Liver (tissue), 9 donors: ENCODE results near the gene C1orf174. TPM values are rescaled to one million over a fixed set of nuclear protein-coding genes. Genes with fewer than 3 reads are reported as not detected.
A peak's percentile ranks its signal among the peaks of the same experiment; 100 is the strongest.

Source experiments
- DNase-seq: peaks from one replicate; pipeline ENCODE4 v3.0.0-alpha.2; 2017; ENCODE audit warnings: low spot score
- H3K27ac ChIP-seq, 2 donors: one replicate each; pipeline ENCODE4 v1.7.0; 2013; ENCODE audit warnings: inconsistent platforms in 2 of 2, low read length in 2 of 2, control low read depth in 1 of 2, low read depth in 1 of 2, mild to moderate bottlenecking in 1 of 2
- H3K27me3 ChIP-seq, 4 donors: one replicate each; pipeline versions ENCODE4 v1.6.1 to v1.7.0; 2013; ENCODE audit warnings: low read length in 3 of 4, inconsistent platforms in 1 of 4, mild to moderate bottlenecking in 1 of 4, moderate library complexity in 1 of 4; ENCODE audit not compliant: control insufficient read depth in 4 of 4, insufficient read depth in 4 of 4
- H3K36me3 ChIP-seq, 4 donors: one replicate each; pipeline versions ENCODE4 v1.6.1 to v1.7.0; 2013; ENCODE audit warnings: low read length in 3 of 4, mild to moderate bottlenecking in 3 of 4, low read depth in 1 of 4, moderate library complexity in 1 of 4; ENCODE audit not compliant: control insufficient read depth in 4 of 4, insufficient read depth in 3 of 4
- H3K4me1 ChIP-seq, 4 donors: one replicate each; pipeline versions ENCODE4 v1.6.1 to v1.7.0; 2013; ENCODE audit warnings: low read length in 3 of 4, mild to moderate bottlenecking in 3 of 4, moderate library complexity in 1 of 4; ENCODE audit not compliant: control insufficient read depth in 4 of 4, insufficient read depth in 4 of 4
- H3K4me3 ChIP-seq, 3 donors: one replicate each; pipeline versions ENCODE4 v1.6.1 to v1.7.0; 2013; ENCODE audit warnings: low read length in 3 of 3, control low read depth in 1 of 3, low read depth in 1 of 3, mild to moderate bottlenecking in 1 of 3
- H3K9ac ChIP-seq, 2 donors: one replicate each; pipeline ENCODE4 v1.7.0; 2013; ENCODE audit warnings: low read length in 2 of 2, mild to moderate bottlenecking in 2 of 2, moderate library complexity in 2 of 2, control low read depth in 1 of 2, low read depth in 1 of 2
- H3K9me3 ChIP-seq, 4 donors: one replicate each; pipeline versions ENCODE4 v1.6.1 to v1.7.0; 2013; ENCODE audit warnings: low read length in 3 of 4; ENCODE audit not compliant: control insufficient read depth in 4 of 4
- ATF3 ChIP-seq: IDR thresholded peaks from 2 replicates; pipeline ENCODE4 v1.6.1; 2016; ENCODE audit warnings: antibody characterized with exemption
- CTCF ChIP-seq: fragments of 150-350 bp; IDR thresholded peaks from 2 replicates; pipeline ENCODE4 v1.5.1; 2017; ENCODE audit warnings: improper control_type of control experiment, low read depth, low read length; ENCODE audit not compliant: missing input control
- EGR1 ChIP-seq, 2 donors: IDR thresholded peaks; 2 replicates each; pipeline ENCODE4 v1.6.1; 2016 to 2018; ENCODE audit warnings: antibody characterized with exemption in 2 of 2, low read depth in 2 of 2
- FOXA1 ChIP-seq: IDR thresholded peaks from 2 replicates; pipeline ENCODE4 v1.6.1; 2016; ENCODE audit warnings: antibody characterized with exemption
- FOXA2 ChIP-seq: IDR thresholded peaks from 2 replicates; pipeline ENCODE4 v1.6.1; 2016; ENCODE audit warnings: antibody characterized with exemption
- GABPA ChIP-seq, 2 donors: IDR thresholded peaks in 1 of 2; conservative IDR thresholded peaks in 1 of 2; 2 replicates each; pipeline ENCODE4 v1.6.1; 2016; ENCODE audit warnings: antibody characterized with exemption in 2 of 2, mild to moderate bottlenecking in 1 of 2, moderate library complexity in 1 of 2
- HNF4A ChIP-seq, 2 donors: conservative IDR thresholded peaks; 2 replicates each; pipeline ENCODE4 v1.6.1; 2016; ENCODE audit warnings: antibody characterized with exemption in 2 of 2, mild to moderate bottlenecking in 2 of 2
- HNF4G ChIP-seq: IDR thresholded peaks from 2 replicates; pipeline ENCODE4 v1.6.1; 2016; ENCODE audit warnings: antibody characterized with exemption
- JUND ChIP-seq, 2 donors: IDR thresholded peaks; 2 replicates each; pipeline ENCODE4 v1.6.1; 2016; ENCODE audit warnings: antibody characterized with exemption in 2 of 2
- MAX ChIP-seq: IDR thresholded peaks from 2 replicates; pipeline ENCODE4 v1.6.1; 2016; ENCODE audit warnings: antibody characterized with exemption
- NR2F2 ChIP-seq: IDR thresholded peaks from 2 replicates; pipeline ENCODE4 v1.6.1; 2016; ENCODE audit warnings: antibody characterized with exemption
- RAD21 ChIP-seq, 2 donors: IDR thresholded peaks; 2 replicates each; pipeline ENCODE4 v1.6.1; 2016; ENCODE audit warnings: antibody characterized with exemption in 2 of 2, mild to moderate bottlenecking in 2 of 2
- REST ChIP-seq: IDR thresholded peaks from 2 replicates; pipeline ENCODE4 v1.6.1; 2016; ENCODE audit warnings: antibody characterized with exemption, mild to moderate bottlenecking
- RXRA ChIP-seq, 2 donors: IDR thresholded peaks; 2 replicates each; pipeline ENCODE4 v1.6.1; 2017 to 2018; ENCODE audit warnings: antibody characterized with exemption in 2 of 2, mild to moderate bottlenecking in 1 of 2
- SP1 ChIP-seq: IDR thresholded peaks from 2 replicates; pipeline ENCODE4 v1.6.1; 2018; ENCODE audit warnings: antibody characterized with exemption, mild to moderate bottlenecking
- TAF1 ChIP-seq: conservative IDR thresholded peaks from 2 replicates; pipeline ENCODE4 v1.6.1; 2016; ENCODE audit warnings: antibody characterized with exemption, mild to moderate bottlenecking
- YY1 ChIP-seq: IDR thresholded peaks from 2 replicates; pipeline ENCODE4 v1.6.1; 2016; ENCODE audit warnings: antibody characterized with exemption, mild to moderate bottlenecking
- ZBTB33 ChIP-seq: IDR thresholded peaks from 2 replicates; pipeline ENCODE4 v1.6.1; 2016; ENCODE audit warnings: antibody characterized with exemption
- WGBS: extraction: QIAGEN DNeasy Blood & Tissue Kit; methylation state at CpG from one replicate; pipeline ENCODE4 v1.1.7; 2013; 5-methylcytosine and 5-hydroxymethylcytosine counted together
- polyA plus RNA-seq, 2 donors: library from polyadenylated mRNA; stranded (reverse) in 1 of 2; unstranded in 1 of 2; fragments of 200-250 nt in 1 of 2; fragments of >200 nt in 1 of 2; fragmentation: Nextera tagmentation in 1 of 2; extraction: Ambion mirVana in 1 of 2; gene quantifications; one replicate each; pipeline versions ENCODE4 v1.2.1 to v1.2.3, GENCODE V29; 2013 to 2015
- total RNA-seq, 2 donors: library from RNA; depleted of rRNA; stranded (reverse); fragments of >200 nt; gene quantifications; one replicate each; pipeline ENCODE4 v1.2.3, GENCODE V29; 2014
- donor health status: healthy.
- donor health status: healthy.
- donor health status: healthy.
- donor health status: healthy.
- donor health status: healthy.

Gene C1orf174
- total and polyA plus RNA-seq, 4 donors, result 10.4 to 17.0 (median 13.8) TPM

- H3K27me3 ChIP-seq, result no peaks in the 10 kb centered on the region
- no peaks in the 10 kb centered on the region for H3K9me3 ChIP-seq
- WGBS, result 76% methylated on average over 18 of the region's 18 CpGs
- TF ChIP-seq EGR1 (IDR thresholded peaks at IDR 0.05; ENCODE audit: low read depth in 2 of 2), result no peak
- no peak for TF ChIP-seq ATF3
- peak in 1 of 2 donors; percentile 53 for TF ChIP-seq HNF4A (conservative IDR thresholded peaks at IDR 0.05)
- H3K9ac ChIP-seq, result no peak overlapping the region
- H3K4me3 ChIP-seq, result no peak overlapping the region
- no peaks in the 10 kb centered on the region for H3K4me1 ChIP-seq
- no peak overlapping the region for H3K27ac ChIP-seq
- peaks cover 4 to 50% (median 19%) of the 10 kb centered on the region in 4 donors for H3K36me3 ChIP-seq
- DNase-seq, result no peak
These were observed 30.2 kb downstream of the C1orf174 start for GRCh38 chr1:3869751-3870301.

GRCh38 chr1:3868464-3869006 lies 31.5 kb downstream of the C1orf174 start:
- Histone ChIP-seq H3K36me3 (peaks cover 4 to 42% (median 15%) of the 10 kb centered on the region in 4 donors), H3K27ac (no peak overlapping the region), H3K27me3 (no peaks in the 10 kb centered on the region), H3K4me3 (no peak overlapping the region), H3K9ac (no peak overlapping the region), H3K9me3 (no peaks in the 10 kb centered on the region), H3K4me1 (no peaks in the 10 kb centered on the region)
- TF ChIP-seq CTCF (no peak), RXRA (IDR thresholded peaks at IDR 0.05) (no peak), RAD21 (IDR thresholded peaks at IDR 0.05) (no peak), HNF4A (conservative IDR thresholded peaks at IDR 0.05) (no peak), GABPA (IDR thresholded peaks at IDR 0.05 in 1 of 2, conservative IDR thresholded peaks at IDR 0.05 in 1 of 2) (no peak), EGR1 (IDR thresholded peaks at IDR 0.05; ENCODE audit: low read depth in 2 of 2) (no peak), TAF1 (no peak), REST (no peak), JUND (IDR thresholded peaks at IDR 0.05) (no peak), NR2F2 (no peak), SP1 (no peak), HNF4G (no peak), ZBTB33 (no peak), ATF3 (no peak), YY1 (no peak), MAX (no peak), FOXA2 (no peak), FOXA1 (no peak)
- 88% methylated on average over 13 of the region's 13 CpGs for WGBS
- no peak for DNase-seq
